ENCODE results near the gene LSM14B. TPM values are rescaled to one million over a fixed set of nuclear protein-coding genes. Genes with fewer than 3 reads are reported as not detected.

Gene LSM14B
- total RNA-seq, 1 experiment from 2014 or later = 72.5 TPM

GRCh38 chr20:62132421-62132820 is 10.1 kb downstream of the LSM14B start:
- H3K9me3 ChIP-seq (ENCODE audit: low read depth, low read length, poor library complexity, severe bottlenecking) = no peaks in the 10 kb centered on the region
- TF ChIP-seq EZH2 (IDR thresholded peaks at IDR 0.05; ENCODE audit: borderline replicate concordance, low read depth, low read length, poor library complexity, severe bottlenecking) = no peak
- no peak for TF ChIP-seq CTCF (conservative IDR thresholded peaks at IDR 0.05; ENCODE audit: low read depth, low read length)
- ChIA-PET CTCF (no interaction called here), POLR2A (ENCODE audit: low non-redundant PET) (no interaction called here)
- intact Hi-C loops (cut with micrococcal nuclease; ENCODE audit: unreplicated experiment) = no loop called here
- DNase-seq (ENCODE audit: low spot score) = no peak
- H3K36me3 ChIP-seq (ENCODE audit: insufficient read depth, low read length, poor library complexity, severe bottlenecking) = peaks cover 98% of the 10 kb centered on the region
- BruUV-seq (replicated peaks) = no TSS peak
- peaks cover 5% of the 10 kb centered on the region for H3K4me1 ChIP-seq (ENCODE audit: insufficient read depth, low read length, poor library complexity, severe bottlenecking)
- peak overlapping the region; percentile 13 for H3K27ac ChIP-seq (ENCODE audit: low read depth, low read length, poor library complexity, severe bottlenecking)
- no peaks in the 10 kb centered on the region for H3K27me3 ChIP-seq (replicated peaks; ENCODE audit: insufficient read depth, low read depth, low read length, poor library complexity)
- no peak overlapping the region for H3K4me3 ChIP-seq (ENCODE audit: low read depth, low read length, poor library complexity, severe bottlenecking)

GRCh38 chr20:62133051-62133845 is 11.0 kb downstream of the LSM14B start:
- intact Hi-C loops (cut with micrococcal nuclease; ENCODE audit: unreplicated experiment) = no loop called here

GRCh38 chr20:62133864-62134263 is 11.6 kb downstream of the LSM14B start:
- no peaks in the 10 kb centered on the region for H3K9me3 ChIP-seq (ENCODE audit: low read depth, low read length, poor library complexity, severe bottlenecking)
- H3K36me3 ChIP-seq (ENCODE audit: insufficient read depth, low read length, poor library complexity, severe bottlenecking) = peaks cover 97% of the 10 kb centered on the region
- ChIA-PET CTCF (interaction anchor here (0.6 kb wide), 1 partner anchor 123 kb away, joined by 3 read pairs; no protein-coding TSS in a partner anchor), POLR2A (ENCODE audit: low non-redundant PET) (no interaction called here)
- intact Hi-C loops (cut with micrococcal nuclease; ENCODE audit: unreplicated experiment) = no loop called here
- H3K4me3 ChIP-seq (ENCODE audit: low read depth, low read length, poor library complexity, severe bottlenecking) = no peak overlapping the region
- peak; percentile 33 for DNase-seq (ENCODE audit: low spot score)
- H3K27ac ChIP-seq (ENCODE audit: low read depth, low read length, poor library complexity, severe bottlenecking) = no peak overlapping the region
- TF ChIP-seq EZH2 (IDR thresholded peaks at IDR 0.05; ENCODE audit: borderline replicate concordance, low read depth, low read length, poor library complexity, severe bottlenecking) (no peak), CTCF (conservative IDR thresholded peaks at IDR 0.05; ENCODE audit: low read depth, low read length) (peak; percentile 26; the same call in 1 of the 2 replicates)
- BruUV-seq (replicated peaks) = no TSS peak
- H3K4me1 ChIP-seq (ENCODE audit: insufficient read depth, low read length, poor library complexity, severe bottlenecking) = peaks cover 5% of the 10 kb centered on the region
- H3K27me3 ChIP-seq (replicated peaks; ENCODE audit: insufficient read depth, low read depth, low read length, poor library complexity) = no peaks in the 10 kb centered on the region

More at GRCh38 chr20:62133051-62133845, 11.0 kb downstream of the LSM14B start:
- no TSS peak for BruUV-seq (replicated peaks)
- no peaks in the 10 kb centered on the region for H3K27me3 ChIP-seq (replicated peaks; ENCODE audit: insufficient read depth, low read depth, low read length, poor library complexity)
- H3K4me3 ChIP-seq (ENCODE audit: low read depth, low read length, poor library complexity, severe bottlenecking) = no peak overlapping the region
- DNase-seq (ENCODE audit: low spot score) = no peak
- no peaks in the 10 kb centered on the region for H3K9me3 ChIP-seq (ENCODE audit: low read depth, low read length, poor library complexity, severe bottlenecking)
- H3K36me3 ChIP-seq (ENCODE audit: insufficient read depth, low read length, poor library complexity, severe bottlenecking) = peaks cover 98% of the 10 kb centered on the region
- H3K4me1 ChIP-seq (ENCODE audit: insufficient read depth, low read length, poor library complexity, severe bottlenecking) = peaks cover 5% of the 10 kb centered on the region
- no peak for TF ChIP-seq EZH2 (IDR thresholded peaks at IDR 0.05; ENCODE audit: borderline replicate concordance, low read depth, low read length, poor library complexity, severe bottlenecking)
- no peak for TF ChIP-seq CTCF (conservative IDR thresholded peaks at IDR 0.05; ENCODE audit: low read depth, low read length)
- POLR2A ChIA-PET (ENCODE audit: low non-redundant PET) = no interaction called here
- H3K27ac ChIP-seq (ENCODE audit: low read depth, low read length, poor library complexity, severe bottlenecking) = peak overlapping the region; percentile 13
- CTCF ChIA-PET = interaction anchor here (0.6 kb wide), 1 partner anchor 122 kb away, joined by 3 read pairs; no protein-coding TSS in a partner anchor
